Activated CD4-positive, CD25-positive, alpha-beta regulatory T cell treated with anti-CD3 and anti-CD28 coated beads, Interleukin-2, amount 50 U/mL, for 16 hours (primary cell): Measurements from ENCODE around the gene ASB3.

Source experiments
- DNase-seq: peaks from one replicate; pipeline ENCODE4 v3.0.0-alpha.2; 2020; ENCODE audit warnings: low read depth, low spot score

Gene ASB3

DNA sequence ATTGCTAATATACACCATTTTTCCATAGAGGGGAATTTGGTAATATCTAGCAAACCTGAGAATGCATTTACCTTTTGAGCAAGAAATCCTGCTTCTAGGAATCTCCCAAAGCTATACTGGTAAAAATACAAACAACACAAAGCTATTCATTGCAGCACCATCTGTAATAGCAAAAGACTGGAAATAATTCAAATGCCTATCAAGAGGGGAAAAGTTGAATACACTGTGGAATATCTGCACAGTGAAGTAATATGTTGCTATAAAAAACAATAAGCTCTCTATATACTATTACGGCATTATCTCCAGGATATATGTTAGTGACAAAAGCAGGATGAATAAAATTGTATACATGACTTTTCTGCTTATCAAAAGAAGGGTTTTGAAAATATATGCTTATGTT is 131.5 kb downstream of the ASB3 start:
- DNase-seq = no peak

DNA sequence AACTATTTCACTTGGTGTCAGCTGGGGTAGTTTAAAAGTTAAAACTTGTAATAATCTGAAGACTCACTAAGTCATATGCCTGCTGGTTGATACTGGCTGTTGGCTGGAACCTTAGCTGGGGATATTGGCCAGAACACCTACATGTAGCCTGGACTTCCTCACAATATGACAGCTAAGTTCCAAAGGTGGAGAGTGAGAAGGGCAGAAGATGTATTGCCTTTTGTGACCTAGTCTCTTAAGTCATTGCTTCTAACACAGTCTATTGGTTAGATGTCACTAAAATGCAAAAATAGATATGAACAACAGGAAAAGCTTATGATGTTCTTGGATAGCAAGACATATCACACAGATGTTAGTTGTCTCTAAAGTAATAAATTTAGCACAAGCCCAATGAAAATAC is 132.4 kb downstream of the ASB3 start:
- no peak for DNase-seq

DNA sequence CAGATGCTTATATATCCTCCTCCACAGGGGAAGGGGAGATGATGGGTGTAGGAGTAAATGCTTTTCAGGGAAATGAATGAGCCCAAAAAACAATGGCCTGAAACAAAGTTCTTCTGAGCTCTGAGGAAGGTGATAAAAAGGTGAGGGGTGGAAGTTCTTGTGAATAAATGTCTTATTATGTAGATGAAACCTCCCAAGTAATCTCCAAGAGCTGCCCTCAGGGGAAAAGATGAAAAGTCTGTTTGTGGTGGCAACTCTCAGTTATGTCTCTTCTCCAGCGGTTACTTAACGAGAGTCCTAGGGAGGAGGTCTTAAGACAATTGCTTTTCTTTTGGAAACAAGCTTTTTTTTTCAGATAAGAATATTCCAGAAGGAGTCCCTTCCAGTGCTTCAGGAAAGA is 134.6 kb downstream of the ASB3 start:
- no peak for DNase-seq

DNA sequence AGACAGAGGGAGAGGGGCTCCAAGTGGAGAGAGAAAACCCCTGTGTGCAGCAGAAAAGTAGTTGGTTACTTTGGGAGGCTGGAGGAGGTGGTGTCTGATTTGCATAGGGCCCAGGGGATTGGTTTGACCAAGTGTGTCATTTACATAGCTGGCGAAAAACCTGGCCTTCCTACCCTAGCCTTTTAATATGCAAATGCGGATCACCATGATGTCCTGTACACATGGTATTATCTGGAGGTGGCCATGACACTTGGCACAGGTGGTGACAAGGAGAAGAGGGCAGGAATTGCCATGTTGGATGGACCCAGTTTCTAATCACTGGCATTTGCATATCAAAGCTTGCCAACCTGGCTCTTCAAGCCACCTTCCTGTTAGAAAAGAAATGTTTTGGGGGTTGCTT is 140.0 kb downstream of the ASB3 start:
- no peak for DNase-seq

DNA sequence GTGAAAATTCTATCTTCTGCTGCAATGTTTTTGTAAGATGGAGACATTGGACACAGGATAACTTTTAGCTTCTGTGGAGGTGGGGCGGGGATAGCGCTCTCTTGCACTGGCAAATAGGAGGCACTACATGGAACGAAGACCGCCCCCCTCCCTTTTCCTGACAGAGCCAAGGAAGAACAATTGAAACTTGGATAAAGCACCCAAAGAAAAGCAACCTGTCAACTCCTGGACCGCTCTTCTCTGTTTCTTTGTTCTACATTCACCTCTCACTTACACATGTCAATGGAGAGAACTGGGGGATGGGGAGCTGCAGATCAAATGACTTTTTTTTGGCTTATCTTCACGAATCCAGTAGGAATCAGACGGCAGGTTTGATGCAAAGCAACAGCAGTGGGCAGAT is 145.5 kb downstream of the ASB3 start:
- DNase-seq = no peak

DNA sequence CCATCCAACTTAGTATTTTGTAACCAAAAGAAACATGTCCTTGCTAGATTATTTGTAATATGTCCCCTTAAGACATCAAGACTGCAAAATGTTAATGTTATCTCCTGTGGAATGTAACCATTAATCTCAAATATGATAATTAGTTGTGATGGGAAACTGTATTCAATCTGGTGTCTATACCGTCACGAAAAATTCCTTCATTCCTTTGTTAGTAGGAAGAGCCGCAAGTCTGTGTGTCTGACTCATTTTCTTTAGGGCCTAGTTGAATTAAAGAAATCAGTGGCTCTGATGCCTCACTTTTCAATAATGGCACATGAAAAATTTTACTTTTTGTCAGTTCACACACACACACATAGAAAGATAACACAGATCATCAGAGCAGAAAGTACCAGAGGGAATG is 146.3 kb downstream of the ASB3 start:
- no peak for DNase-seq

DNA sequence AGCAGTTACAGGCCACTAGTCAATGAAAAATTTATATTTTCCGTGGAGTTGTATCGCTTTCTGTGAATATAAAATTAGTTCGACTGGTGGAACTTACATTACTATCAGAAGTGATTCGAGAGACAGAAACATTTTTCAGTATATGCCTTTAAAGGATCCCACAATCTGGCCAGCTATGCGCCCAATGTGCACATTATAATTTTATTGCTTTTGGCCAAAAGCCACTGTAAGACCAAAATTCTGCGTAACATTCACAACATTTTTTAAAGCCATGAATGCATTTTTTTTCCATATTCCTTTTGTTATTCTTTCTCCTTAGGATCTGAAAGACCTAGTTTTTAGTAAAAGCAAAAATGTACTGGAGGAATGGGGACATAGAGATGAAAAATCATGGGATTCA is 150.2 kb downstream of the ASB3 start:
- no peak for DNase-seq

DNA sequence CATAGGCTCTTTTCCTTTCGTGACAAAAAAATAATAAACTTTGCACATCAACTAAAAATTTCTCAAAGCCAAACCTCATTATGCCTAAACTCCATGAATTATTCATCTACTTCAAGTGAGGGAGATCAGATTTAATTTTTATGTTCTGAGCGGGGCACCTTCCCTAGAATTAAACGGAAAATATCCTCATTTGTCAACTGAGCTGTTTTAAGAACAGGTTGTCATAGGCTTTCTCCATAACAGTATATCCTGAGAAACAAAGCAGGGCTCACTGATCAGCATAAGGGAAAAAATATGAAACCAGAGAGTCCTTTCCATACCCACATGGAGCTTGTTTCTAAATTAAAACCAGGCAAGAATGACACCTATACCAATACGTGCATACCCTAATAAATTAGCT is 150.6 kb downstream of the ASB3 start:
- no peak for DNase-seq

DNA sequence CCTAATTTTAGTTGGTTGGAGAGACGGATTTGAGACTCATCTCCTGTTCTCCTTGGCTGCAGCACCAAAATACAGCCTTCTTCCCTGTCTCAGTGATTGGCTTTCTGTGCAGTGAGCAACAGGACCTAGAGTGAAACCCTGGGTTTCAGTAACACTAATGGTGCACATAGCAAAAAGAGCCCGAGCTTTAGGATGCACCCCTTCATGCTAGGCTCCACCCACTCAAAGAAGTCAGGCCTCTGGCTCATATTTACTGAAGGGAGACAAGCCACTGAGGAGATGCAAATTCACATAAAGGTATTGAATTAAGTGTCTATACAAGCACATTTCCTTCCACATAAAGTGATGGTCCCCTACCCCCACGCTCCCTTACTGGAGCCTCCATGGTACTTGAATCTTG is 151.1 kb downstream of the ASB3 start:
- DNase-seq = no peak

DNA sequence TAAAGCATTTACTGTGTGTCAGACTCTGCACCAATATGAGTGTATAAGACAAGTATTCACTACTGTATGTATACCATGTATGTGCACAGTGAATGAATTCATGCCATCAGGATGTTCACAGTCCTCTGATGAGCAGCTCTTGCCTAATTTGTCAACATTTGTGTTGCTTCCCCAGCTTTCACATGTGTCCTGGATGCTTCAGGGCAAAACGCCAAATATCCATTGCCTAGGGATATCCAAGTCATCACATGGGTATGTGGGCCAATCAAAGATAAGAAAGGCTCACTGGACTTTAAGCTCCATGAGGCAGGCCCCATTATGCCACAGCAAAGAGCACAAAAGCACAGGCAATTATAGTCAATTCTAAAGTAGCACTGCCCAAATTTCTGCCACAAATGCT is 153.3 kb downstream of the ASB3 start:
- no peak for DNase-seq

DNA sequence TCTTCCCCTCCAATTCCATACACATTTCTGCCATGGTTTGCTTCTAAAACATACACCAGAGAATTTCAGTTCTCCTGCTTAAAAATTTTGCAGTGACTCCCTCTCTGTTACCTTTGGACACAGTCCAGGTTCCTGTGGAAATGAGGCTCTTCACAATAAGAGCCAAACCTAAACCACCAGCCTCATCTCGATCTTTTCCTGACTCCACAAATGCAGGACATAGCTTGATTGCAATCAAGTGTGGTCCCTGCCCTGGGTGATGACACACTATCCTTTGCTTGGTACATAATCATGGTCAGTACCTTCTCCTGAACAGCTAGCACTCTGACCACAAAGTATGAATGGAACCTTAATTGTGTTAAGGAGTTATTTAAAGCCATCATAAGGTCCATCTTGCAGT is 154.0 kb downstream of the ASB3 start:
- no peak for DNase-seq

DNA sequence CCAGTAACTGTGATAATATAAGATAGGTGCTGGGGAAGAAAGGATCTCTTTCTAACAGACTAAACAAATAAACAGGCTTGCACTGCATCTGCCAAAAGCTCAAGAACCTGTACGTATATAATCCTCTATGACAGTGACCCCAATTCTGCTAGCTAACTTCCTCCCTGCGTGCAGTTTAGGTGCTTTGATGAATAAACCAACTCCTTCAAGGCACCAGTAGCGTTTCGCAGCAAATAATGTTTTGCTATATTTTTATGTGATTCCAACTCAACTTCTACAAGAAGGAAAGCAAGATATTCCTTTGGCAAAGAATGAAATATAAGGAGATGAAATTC is 154.7 kb downstream of the ASB3 start:
- DNase-seq = no peak

DNA sequence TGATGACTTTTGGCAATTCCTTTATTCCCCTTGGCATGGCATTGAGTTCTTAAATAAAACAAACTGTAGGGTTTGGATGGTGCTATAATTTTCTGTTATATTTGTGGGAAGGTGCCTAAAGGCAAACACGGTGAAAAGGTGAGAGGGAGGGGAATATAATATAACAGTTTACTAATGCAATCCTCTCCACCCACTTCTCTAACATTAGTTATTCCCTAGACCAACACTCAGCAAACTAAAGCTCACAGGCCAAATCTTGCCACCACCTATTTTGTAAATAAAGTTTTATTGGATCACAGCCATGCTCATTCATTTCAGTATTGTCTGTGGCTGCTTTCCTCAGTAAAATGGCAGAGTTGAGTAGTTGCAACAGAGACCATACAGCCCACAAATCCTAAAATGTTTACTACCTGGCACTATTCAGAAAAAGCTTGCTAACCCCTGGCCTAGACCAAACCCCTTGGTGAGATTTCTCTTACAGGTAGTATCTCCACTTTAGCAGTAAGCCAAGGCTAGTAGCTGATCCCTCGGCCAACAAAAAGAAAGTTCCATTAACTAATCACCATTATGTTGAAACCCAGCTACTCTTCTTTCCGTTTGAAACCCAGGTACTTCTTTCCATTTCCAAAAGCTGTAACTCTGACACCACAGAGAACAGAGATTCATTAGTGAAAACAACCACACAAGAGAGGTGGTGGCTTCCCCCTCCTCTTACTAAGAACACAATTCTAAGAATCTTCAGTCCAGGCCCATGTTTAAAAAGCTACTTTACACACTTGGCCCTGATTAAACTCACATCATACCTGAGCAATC is 155.2 kb downstream of the ASB3 start:
- no peak for DNase-seq

DNA sequence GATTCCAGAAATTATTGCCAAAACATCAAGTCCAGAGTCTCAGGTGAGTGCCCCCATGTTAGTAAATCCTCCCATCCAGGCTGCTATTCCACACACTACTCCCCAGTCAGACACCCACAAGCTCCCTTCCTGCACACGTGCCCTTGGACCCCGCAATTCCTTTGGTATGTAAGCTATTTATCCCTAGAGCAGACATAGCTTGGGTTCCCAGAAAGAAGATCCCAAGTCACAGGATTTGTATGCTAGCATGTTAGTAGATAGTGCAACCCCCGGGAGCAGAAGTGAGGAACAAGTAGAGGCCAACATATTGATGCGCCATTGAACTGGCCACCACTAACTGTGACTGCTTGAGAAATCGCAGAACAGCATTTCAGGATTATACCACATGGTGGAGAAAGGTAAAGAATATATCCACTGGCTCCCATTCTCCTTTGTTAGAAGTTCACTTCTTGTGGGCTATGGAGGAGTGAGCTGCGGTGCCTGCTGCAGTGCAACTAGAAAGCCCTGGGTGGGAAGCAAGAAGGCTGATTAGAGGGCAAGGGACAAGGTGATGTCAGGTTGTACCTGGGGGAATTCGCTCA is 156.6 kb downstream of the ASB3 start:
- DNase-seq = no peak

DNA sequence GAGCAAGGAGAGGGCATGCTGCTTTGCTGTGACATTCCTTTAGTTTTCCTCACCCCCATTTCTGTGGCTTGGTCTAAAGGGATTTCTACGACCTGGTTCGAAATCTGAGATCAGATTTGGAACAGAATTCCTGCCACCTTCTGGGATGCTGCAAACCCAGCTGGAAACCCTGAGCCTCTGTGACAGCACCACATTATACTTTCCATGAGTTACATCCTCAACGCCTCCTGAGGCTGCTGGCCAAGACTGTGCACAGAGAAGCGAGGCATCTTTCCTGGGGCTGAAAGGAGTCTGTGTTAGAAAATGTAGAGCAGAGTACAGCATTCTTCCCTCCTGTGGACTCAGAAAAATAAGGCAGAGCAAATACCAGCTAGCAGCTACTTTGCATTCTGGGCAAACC is 157.3 kb downstream of the ASB3 start:
- no peak for DNase-seq

DNA sequence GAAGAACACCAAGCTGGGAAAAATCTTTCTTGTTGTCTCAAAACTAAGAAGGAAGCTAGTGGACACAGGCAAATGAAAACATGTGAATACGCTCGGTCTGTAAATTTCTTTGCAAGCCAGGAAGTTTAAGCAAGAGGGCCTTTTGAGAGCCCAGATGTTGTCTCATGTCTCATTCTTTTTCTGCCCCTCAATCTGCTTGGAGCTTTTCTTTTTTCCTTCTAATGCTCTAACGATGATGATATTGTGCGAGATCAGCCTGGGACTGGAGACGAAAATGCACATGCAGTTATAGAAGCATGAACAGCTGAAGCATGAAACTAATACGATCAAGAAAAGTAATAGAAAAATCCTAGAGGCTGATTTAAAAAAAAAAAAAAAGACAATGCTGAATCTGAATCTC is 157.8 kb downstream of the ASB3 start:
- no peak for DNase-seq

DNA sequence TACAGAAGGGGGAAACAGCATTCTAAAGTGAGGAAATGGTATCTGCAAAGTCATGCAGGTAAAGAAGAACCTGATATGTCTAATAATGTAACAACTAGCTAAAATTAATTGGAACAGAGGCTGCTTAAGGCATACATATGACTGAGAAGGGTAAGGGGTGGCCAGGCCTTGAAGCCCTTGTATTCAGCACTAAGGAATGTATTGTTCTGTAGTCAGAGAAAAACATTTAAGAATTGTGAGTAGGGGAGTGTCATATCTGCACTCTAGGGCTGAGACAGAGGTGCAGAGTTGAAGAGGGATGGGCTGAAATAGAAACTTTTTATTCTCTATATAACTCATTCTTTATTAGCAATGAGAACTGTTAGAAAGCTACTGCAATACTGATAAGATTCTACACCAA is 164.6 kb downstream of the ASB3 start:
- no peak for DNase-seq

DNA sequence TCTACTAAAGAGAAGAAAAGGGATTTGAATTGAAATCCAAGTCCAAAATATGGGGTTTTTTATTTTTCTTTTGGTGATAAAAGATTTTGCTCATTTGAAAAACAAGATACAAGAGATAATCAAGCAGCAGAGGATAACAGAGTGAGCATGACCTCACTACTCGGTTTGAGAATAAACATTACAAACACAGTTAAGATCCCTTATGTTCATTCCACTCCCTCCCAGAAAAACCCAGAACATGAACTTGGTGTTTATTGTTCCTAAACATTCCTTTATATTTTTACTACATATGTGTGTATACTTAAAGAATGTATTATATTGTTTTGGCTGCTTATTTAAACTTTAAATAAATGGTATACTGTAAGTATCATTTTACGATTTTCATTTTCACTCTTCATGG is 165.8 kb downstream of the ASB3 start:
- DNase-seq = no peak
